ENCODE measurements around the gene EPS8. TPM values are rescaled to one million over a fixed set of nuclear protein-coding genes. Genes with fewer than 3 reads are reported as not detected.

The EPS8 gene
- total RNA-seq, 1 experiment from 2014 or later, result 97.5 TPM

DNA sequence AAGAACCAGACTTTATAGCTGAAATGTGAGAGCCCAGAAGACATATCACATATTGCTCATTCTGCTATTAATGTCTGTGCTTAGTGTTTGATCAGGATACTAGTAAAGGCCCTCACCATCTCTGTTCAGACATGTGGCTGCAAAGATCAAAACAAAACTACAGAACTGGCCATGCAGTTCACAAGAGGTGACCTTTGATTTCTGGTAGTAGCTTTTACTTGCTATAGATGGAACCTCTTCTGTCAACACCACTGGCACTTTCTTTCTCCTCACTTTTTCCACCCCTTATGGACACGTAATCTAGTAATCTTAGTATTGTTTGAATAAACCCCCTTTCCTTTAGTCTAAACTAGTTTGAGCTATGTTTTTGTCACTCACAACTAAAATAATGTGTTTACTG lies 214.8 kb downstream of the EPS8 start:
- BruUV-seq (replicated peaks), result no TSS peak
- no peaks in the 10 kb centered on the region for H3K27me3 Mint-ChIP-seq (ENCODE audit: unreplicated experiment)
- no peaks in the 10 kb centered on the region for H3K4me1 Mint-ChIP-seq (ENCODE audit: low read depth, unreplicated experiment)
- H3K27ac Mint-ChIP-seq (ENCODE audit: unreplicated experiment), result no peak overlapping the region
- CTCF ChIA-PET, result interaction anchor here (1.7 kb wide), 1 partner anchor 10 kb away, joined by 4 read pairs; no protein-coding TSS in a partner anchor
- no peaks in the 10 kb centered on the region for H3K9me3 Mint-ChIP-seq (ENCODE audit: low read depth, unreplicated experiment)
- no peak for DNase-seq
- H3K4me3 Mint-ChIP-seq (ENCODE audit: low read depth, unreplicated experiment), result no peak overlapping the region
- intact Hi-C loops (cut with micrococcal nuclease; ENCODE audit: unreplicated experiment), result no loop called here
- H3K36me3 Mint-ChIP-seq (ENCODE audit: insufficient read depth, unreplicated experiment), result peaks cover 7% of the 10 kb centered on the region
- no peak for TF ChIP-seq CTCF (IDR thresholded peaks at IDR 0.05; ENCODE audit: unreplicated experiment)

Other genes starting within 250 kb of the EPS8 start
- 119 and 124 TPM in 2 replicates for gene STRAP, start 93.0 kb upstream of the EPS8 start, total RNA-seq (2022)
- gene DERA, start 121.9 kb upstream of the EPS8 start, total RNA-seq (2022), result 29.8 and 31.0 TPM in 2 replicates

All from Calu3 (cell line).